Sigmoid colon (tissue), 4 donors: ENCODE data around the gene FUT7.

ENCODE experiments used
- EP300 ChIP-seq, 4 donors: sonication (generic); formaldehyde crosslinking; IDR thresholded peaks; one replicate each; pipeline ENCODE4 v1.6.1; 2017; ENCODE audit warnings: antibody characterized with exemption in 4 of 4
- TF ChIP-seq, protein P1 (sequence below), 4 experiments: fragments of 450-650 bp in 3 of 4; fragments of 200-600 bp in 1 of 4; IDR thresholded peaks; one replicate each; pipeline ENCODE4 v1.5.1; 2016 to 2019; ENCODE audit warnings: antibody characterized with exemption in 4 of 4, mild to moderate bottlenecking in 3 of 4, moderate library complexity in 2 of 4

DNA sequence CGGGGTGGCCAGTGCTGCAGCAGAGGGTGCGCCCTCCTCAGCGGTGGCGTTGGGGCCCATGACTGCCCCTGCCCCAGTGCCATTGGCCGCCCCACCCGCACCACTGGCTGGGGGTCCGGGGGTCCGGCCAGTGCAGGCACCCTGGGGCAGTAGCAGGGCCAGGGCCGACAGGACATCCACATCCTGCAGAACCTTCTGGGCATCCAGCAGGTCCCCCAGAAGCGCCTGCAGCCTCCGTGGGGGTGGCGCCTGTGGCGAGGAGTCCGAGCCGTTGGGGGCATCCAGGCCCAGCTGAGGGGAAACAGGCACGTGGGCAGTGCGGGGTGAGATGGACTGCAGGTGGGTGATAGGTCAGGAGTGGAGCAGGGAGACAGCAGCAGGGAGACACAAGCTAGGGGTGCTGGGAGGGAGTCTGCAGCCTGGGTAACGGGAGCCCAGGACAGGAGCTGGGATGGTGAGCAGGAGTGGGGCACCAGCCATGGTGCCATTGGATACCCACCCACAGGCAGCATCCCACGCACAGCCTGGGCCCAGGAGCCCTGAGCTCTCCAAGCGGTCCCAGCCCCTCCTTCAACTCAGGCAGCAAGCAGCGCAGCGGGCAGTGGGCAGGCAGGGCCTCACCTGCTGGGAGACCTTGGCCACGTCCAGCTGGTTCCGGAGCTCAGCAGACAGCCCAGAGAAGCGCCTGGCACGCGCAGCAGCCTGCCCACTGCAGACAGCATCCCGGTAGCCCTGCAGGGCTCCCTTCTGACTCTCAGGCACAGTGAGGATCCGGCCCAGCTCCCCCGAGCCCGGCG, 10.9 kb downstream of the FUT7 start:
- TF ChIP-seq, protein P1, sequence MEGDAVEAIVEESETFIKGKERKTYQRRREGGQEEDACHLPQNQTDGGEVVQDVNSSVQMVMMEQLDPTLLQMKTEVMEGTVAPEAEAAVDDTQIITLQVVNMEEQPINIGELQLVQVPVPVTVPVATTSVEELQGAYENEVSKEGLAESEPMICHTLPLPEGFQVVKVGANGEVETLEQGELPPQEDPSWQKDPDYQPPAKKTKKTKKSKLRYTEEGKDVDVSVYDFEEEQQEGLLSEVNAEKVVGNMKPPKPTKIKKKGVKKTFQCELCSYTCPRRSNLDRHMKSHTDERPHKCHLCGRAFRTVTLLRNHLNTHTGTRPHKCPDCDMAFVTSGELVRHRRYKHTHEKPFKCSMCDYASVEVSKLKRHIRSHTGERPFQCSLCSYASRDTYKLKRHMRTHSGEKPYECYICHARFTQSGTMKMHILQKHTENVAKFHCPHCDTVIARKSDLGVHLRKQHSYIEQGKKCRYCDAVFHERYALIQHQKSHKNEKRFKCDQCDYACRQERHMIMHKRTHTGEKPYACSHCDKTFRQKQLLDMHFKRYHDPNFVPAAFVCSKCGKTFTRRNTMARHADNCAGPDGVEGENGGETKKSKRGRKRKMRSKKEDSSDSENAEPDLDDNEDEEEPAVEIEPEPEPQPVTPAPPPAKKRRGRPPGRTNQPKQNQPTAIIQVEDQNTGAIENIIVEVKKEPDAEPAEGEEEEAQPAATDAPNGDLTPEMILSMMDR (IDR thresholded peaks at IDR 0.05): no peak
- TF ChIP-seq EP300 (IDR thresholded peaks at IDR 0.05): no peak
